Measurements from ENCODE around the gene GGACT.

Gene GGACT

GRCh38 chr13:100611678-100612492 is 23.3 kb upstream of the GGACT start:
- no peak overlapping the region for H3K27ac ChIP-seq (ENCODE audit: low read depth, low read length, poor library complexity, severe bottlenecking)
- peaks cover under 1% of the 10 kb centered on the region; the same call in 1 of the 2 replicates for H3K9me3 ChIP-seq (ENCODE audit: low read length)
- no peaks in the 10 kb centered on the region for H3K9me2 ChIP-seq (ENCODE audit: low read depth, low read length)
- H3K79me2 ChIP-seq (ENCODE audit: insufficient read depth, low read length), result no peaks in the 10 kb centered on the region
- H3K27me3 ChIP-seq (ENCODE audit: insufficient read depth, low read length), result no peaks in the 10 kb centered on the region
- no peaks in the 10 kb centered on the region for H3K36me3 ChIP-seq (ENCODE audit: insufficient read depth, low read length)
- TF ChIP-seq EZH2 (IDR thresholded peaks at IDR 0.05; ENCODE audit: borderline replicate concordance, low read length), result no peak
- TF ChIP-seq CTCF (IDR thresholded peaks at IDR 0.05; ENCODE audit: low read length), result no peak
- no peak overlapping the region for H2AFZ ChIP-seq (ENCODE audit: low read length)
- no peak overlapping the region for H3K9ac ChIP-seq (ENCODE audit: low read length)
- no peak overlapping the region for H3K4me3 ChIP-seq (ENCODE audit: low read depth, low read length, poor library complexity, severe bottlenecking)
- no peaks in the 10 kb centered on the region for H4K20me1 ChIP-seq (ENCODE audit: insufficient read depth, low read length)
- peaks cover 19% of the 10 kb centered on the region for H3K4me1 ChIP-seq (ENCODE audit: insufficient read depth, low read length, severe bottlenecking)
- no peaks in the 10 kb centered on the region for H3F3A ChIP-seq (ENCODE audit: insufficient read depth, low read length)
- no peak overlapping the region for H3K4me2 ChIP-seq (ENCODE audit: low read length)

GRCh38 chr13:100610391-100611347 is 22.1 kb upstream of the GGACT start:
- peaks cover 19% of the 10 kb centered on the region for H3K4me1 ChIP-seq (ENCODE audit: insufficient read depth, low read length, severe bottlenecking)
- no peaks in the 10 kb centered on the region for H3F3A ChIP-seq (ENCODE audit: insufficient read depth, low read length)
- no peaks in the 10 kb centered on the region for H3K27me3 ChIP-seq (ENCODE audit: insufficient read depth, low read length)
- H3K27ac ChIP-seq (ENCODE audit: low read depth, low read length, poor library complexity, severe bottlenecking), result peak overlapping the region; percentile 75
- H3K79me2 ChIP-seq (ENCODE audit: insufficient read depth, low read length), result no peaks in the 10 kb centered on the region
- no peaks in the 10 kb centered on the region for H3K9me2 ChIP-seq (ENCODE audit: low read depth, low read length)
- no peaks in the 10 kb centered on the region for H3K9me3 ChIP-seq (ENCODE audit: low read length)
- H3K9ac ChIP-seq (ENCODE audit: low read length), result peak overlapping the region; percentile 33; the same call in 1 of the 2 replicates
- H3K4me3 ChIP-seq (ENCODE audit: low read depth, low read length, poor library complexity, severe bottlenecking), result peak overlapping the region; percentile 11
- H3K4me2 ChIP-seq (ENCODE audit: low read length), result peak overlapping the region; percentile 30
- no peak overlapping the region for H2AFZ ChIP-seq (ENCODE audit: low read length)
- TF ChIP-seq EZH2 (IDR thresholded peaks at IDR 0.05; ENCODE audit: borderline replicate concordance, low read length), result no peak
- no peak for TF ChIP-seq CTCF (IDR thresholded peaks at IDR 0.05; ENCODE audit: low read length)
- H3K36me3 ChIP-seq (ENCODE audit: insufficient read depth, low read length), result no peaks in the 10 kb centered on the region
- H4K20me1 ChIP-seq (ENCODE audit: insufficient read depth, low read length), result no peaks in the 10 kb centered on the region

- Histone ChIP-seq H3K4me1 (ENCODE audit: insufficient read depth, low read length, severe bottlenecking) (peaks cover 19% of the 10 kb centered on the region), H3K9me3 (ENCODE audit: low read length) (no peaks in the 10 kb centered on the region), H2AFZ (ENCODE audit: low read length) (no peak overlapping the region), H3K4me3 (ENCODE audit: low read depth, low read length, poor library complexity, severe bottlenecking) (no peak overlapping the region), H3K4me2 (ENCODE audit: low read length) (no peak overlapping the region), H3K79me2 (ENCODE audit: insufficient read depth, low read length) (no peaks in the 10 kb centered on the region), H3K27ac (ENCODE audit: low read depth, low read length, poor library complexity, severe bottlenecking) (no peak overlapping the region), H3K9ac (ENCODE audit: low read length) (no peak overlapping the region), H3K27me3 (ENCODE audit: insufficient read depth, low read length) (no peaks in the 10 kb centered on the region), H3F3A (ENCODE audit: insufficient read depth, low read length) (no peaks in the 10 kb centered on the region), H3K9me2 (ENCODE audit: low read depth, low read length) (no peaks in the 10 kb centered on the region), H4K20me1 (ENCODE audit: insufficient read depth, low read length) (no peaks in the 10 kb centered on the region), H3K36me3 (ENCODE audit: insufficient read depth, low read length) (no peaks in the 10 kb centered on the region)
- TF ChIP-seq EZH2 (IDR thresholded peaks at IDR 0.05; ENCODE audit: borderline replicate concordance, low read length) (no peak), CTCF (IDR thresholded peaks at IDR 0.05; ENCODE audit: low read length) (no peak)
Measured at GRCh38 chr13:100608906-100609305, 20.3 kb upstream of the GGACT start.
